Measurements from ENCODE around the gene KCNMB1.

- TF ChIP-seq, protein P1, sequence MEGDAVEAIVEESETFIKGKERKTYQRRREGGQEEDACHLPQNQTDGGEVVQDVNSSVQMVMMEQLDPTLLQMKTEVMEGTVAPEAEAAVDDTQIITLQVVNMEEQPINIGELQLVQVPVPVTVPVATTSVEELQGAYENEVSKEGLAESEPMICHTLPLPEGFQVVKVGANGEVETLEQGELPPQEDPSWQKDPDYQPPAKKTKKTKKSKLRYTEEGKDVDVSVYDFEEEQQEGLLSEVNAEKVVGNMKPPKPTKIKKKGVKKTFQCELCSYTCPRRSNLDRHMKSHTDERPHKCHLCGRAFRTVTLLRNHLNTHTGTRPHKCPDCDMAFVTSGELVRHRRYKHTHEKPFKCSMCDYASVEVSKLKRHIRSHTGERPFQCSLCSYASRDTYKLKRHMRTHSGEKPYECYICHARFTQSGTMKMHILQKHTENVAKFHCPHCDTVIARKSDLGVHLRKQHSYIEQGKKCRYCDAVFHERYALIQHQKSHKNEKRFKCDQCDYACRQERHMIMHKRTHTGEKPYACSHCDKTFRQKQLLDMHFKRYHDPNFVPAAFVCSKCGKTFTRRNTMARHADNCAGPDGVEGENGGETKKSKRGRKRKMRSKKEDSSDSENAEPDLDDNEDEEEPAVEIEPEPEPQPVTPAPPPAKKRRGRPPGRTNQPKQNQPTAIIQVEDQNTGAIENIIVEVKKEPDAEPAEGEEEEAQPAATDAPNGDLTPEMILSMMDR (IDR thresholded peaks at IDR 0.05), result peak; percentile 47
- no peak for TF ChIP-seq EZH2 (IDR thresholded peaks at IDR 0.05; ENCODE audit: borderline replicate concordance, insufficient read depth, low read depth, low read length, poor library complexity, severe bottlenecking)
Observed at GRCh38 chr5:170411100-170411499, 21.9 kb upstream of the KCNMB1 start.

Data from B cell (primary cell).